NK-92 (cell line): Measurements from ENCODE around the gene PAGR1.
A peak's percentile ranks its signal among the peaks of the same experiment; 100 is the strongest.
"Not testable (repeated sequence)": the region's sequence is repeated elsewhere in the genome, so short reads cannot be mapped to it uniquely, and the experiment has no call there.

Source experiments
- DNase-seq: peaks from one replicate; lab custom pipeline; 2025; ENCODE audit not compliant: unreplicated experiment; lab: John Stamatoyannopoulos, UW

Gene PAGR1

GRCh38 chr16:29791845-29792807 is 23.8 kb upstream of the PAGR1 start:
- no peak for DNase-seq

GRCh38 chr16:29793153-29793552 is 22.8 kb upstream of the PAGR1 start:
- DNase-seq: not testable (repeated sequence)

- no peak for DNase-seq
These were observed 21.7 kb upstream of the PAGR1 start for GRCh38 chr16:29794231-29794710.

- DNase-seq: no peak
These were observed 13.5 kb upstream of the PAGR1 start for GRCh38 chr16:29802416-29802935.

GRCh38 chr16:29804020-29804419 is 11.9 kb upstream of the PAGR1 start:
- DNase-seq: no peak

GRCh38 chr16:29804455-29805231 is 11.3 kb upstream of the PAGR1 start:
- no peak for DNase-seq

GRCh38 chr16:29805232-29806098 is 10.5 kb upstream of the PAGR1 start:
- DNase-seq: peak; percentile 88

- DNase-seq: no peak
These were observed 9.8 kb upstream of the PAGR1 start, which contains the start of gene MAZ for GRCh38 chr16:29806099-29806579. TSS of gene MAZ (plus strand) at chr16:29806529. CDS start at chr16:29806702, 173 bp downstream.

- DNase-seq: no peak
These were observed 9.1 kb upstream of the PAGR1 start for GRCh38 chr16:29806641-29807425.

GRCh38 chr16:29807426-29808218 is 8.3 kb upstream of the PAGR1 start:
- DNase-seq: peak; percentile 50

GRCh38 chr16:29808219-29808900 is 7.6 kb upstream of the PAGR1 start:
- no peak for DNase-seq

- DNase-seq: no peak
These were observed 6.8 kb upstream of the PAGR1 start for GRCh38 chr16:29809031-29809747.

GRCh38 chr16:29809850-29810698 is 5.9 kb upstream of the PAGR1 start:
- no peak for DNase-seq

GRCh38 chr16:29810699-29811169 is 5.2 kb upstream of the PAGR1 start:
- no peak for DNase-seq

- DNase-seq: no peak
These were observed 4.6 kb upstream of the PAGR1 start for GRCh38 chr16:29811170-29811895.
